Retina (tissue), 1 donor: ENCODE results near the gene WDR49.

Experiments
- DNase-seq: peaks from one replicate; pipeline ENCODE4 v3.0.0-alpha.2; 2016

Gene WDR49

DNA sequence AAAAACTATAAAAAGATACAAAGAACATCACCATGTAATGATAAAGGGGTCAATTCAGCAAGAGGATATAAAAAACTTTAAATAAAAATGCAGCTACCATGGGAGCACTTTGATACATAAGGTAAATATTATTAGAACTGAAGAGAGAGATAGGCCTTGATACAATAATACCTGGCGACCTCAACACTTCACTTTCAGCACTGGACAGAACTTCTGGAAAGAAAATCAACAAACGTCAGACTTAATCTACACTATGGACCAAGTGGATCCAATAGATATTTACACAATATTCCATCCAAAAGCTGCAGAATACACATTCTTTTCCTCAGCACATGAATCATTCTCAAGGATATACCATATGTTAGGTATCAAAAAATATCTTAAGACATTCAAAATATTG, 42.0 kb downstream of the WDR49 start:
- no peak for DNase-seq

DNA sequence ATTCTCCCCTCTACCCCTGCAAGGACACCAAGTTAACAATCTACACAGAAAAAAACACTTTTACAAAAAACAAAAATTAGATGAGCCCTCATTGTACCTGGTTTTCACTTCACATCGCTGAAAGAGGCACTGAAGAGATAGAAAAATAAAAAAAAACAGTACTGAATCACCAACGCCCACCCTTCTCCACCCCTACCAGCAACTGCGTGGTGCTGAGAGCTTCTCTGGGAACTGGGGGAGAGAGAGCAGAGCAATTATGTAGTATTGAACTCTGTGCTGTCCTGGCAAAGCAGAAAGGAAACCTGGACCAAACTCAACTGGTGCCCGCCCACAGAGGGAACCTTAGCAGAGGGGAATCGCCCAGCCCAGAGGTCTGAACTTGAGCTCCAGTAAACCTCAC, 44.6 kb downstream of the WDR49 start:
- DNase-seq = no peak

DNA sequence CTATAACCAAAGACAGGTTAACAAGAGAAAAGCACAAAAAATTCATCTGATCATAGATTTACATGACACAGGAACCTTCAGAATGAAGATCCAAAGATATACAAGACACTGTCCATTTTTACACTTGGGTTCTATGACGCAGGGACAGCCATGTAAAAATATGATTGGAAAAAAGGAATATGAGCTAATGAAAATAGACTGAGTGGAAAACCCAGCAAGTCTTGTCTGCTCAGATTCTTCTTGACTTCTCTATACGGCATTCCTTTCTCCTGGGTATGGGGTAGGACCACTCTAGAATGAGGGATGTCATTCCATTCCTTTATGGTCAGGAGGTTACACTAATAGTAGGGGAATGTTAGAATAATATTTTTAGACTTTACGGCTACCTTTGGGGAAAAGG, 46.9 kb downstream of the WDR49 start:
- no peak for DNase-seq

DNA sequence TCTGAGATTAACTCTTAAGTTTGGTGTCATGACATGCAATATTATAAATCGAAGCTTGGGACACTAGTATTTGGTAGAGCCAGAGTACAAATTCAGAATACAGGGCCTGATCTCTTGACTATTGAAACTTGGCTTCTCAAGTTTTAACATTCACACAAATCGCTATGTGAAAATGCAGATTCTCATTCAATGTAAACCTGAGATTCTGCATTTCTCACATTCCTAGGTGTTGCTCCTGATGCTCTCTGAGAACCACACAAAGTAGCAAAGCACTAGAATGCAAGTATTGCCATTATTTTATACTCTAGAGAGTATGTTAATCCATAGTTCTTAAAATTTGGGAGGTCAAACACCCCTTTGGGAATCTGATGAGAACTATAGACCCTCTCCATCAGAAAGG, 47.9 kb downstream of the WDR49 start:
- no peak for DNase-seq

DNA sequence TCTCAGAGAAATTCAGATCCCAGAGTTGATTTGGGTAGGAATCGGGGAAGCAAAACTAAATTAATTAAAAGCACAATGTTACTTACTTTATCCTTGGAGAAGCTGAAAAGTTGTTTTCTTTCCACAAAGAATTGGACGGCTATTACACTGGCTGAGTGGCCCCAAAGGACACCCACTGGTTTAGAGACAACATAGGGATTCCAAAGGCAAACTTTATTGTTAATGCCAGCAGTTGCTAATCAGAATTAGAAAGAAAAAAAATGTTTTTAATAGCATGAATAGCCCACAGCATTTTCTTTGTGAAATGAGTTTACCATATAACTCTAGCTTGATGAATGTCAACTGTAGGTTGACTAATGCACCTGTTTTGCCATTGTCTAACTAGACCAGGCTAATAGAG, 51.7 kb downstream of the WDR49 start:
- DNase-seq = no peak

DNA sequence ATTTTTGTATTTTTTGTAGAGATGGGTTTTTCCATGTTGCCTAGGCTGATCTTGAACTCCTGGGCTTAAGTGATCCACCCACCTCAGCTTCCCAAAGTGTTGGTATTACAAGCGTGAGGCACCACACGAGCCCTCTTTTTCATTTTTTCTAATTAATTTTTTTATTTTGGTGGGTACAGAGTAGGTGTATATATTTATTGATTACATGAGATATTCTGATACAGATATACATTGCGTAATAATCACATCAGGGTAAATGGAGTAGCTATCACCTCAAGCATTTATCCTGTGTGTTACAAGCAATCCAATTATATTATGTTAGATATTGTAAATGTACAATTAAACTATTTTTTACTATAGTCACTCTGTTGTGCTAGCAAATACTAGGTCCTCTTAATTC, 66.1 kb downstream of the WDR49 start:
- no peak for DNase-seq

DNA sequence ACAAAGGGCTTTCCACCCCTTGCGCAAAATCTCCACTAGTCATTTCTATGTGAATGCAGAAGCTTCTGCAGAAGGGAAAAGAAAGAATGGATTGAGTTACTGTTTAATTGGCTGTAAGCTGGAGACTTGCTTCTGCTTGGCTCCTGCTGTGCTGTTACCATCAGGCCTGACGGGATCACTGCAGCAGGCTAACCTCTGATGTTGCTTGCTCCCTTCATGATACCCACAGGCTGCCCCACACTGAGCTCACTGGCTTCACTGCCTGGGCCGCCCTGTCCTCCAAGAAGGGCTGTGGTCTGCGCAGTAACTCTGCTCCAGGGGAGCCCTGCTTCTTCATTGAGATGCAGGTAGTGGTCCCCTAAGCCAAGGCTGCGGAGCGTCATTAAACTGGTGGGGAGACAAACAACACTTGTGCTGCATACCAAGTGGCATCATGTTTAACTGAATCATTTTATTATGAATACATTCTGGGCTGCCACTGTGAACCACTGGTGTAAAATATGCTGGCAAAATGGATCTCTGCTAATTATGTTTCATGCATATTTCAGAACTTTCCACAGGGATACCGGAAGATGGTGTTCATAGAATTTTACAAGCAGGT, 78.6 kb downstream of the WDR49 start:
- peak; percentile 69 for DNase-seq

DNA sequence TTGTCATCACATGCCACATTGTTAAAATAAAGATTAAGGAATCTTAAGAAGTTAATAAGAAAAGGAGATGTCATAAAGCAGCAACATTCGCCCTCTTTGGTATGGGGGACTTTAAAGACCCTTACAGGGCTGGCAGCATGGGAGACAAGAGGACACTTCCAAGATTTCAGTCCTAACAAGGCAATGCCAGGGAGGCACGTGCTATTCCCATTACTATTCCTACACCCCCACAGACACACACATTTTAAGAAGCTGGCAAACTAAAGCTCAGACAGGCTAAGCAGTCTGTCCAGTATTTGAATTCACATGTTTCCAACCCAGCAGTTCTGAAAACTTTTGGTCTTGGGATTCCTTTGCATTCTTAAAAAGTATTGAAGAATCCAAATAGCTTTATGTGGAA, 80.8 kb downstream of the WDR49 start:
- DNase-seq = no peak

DNA sequence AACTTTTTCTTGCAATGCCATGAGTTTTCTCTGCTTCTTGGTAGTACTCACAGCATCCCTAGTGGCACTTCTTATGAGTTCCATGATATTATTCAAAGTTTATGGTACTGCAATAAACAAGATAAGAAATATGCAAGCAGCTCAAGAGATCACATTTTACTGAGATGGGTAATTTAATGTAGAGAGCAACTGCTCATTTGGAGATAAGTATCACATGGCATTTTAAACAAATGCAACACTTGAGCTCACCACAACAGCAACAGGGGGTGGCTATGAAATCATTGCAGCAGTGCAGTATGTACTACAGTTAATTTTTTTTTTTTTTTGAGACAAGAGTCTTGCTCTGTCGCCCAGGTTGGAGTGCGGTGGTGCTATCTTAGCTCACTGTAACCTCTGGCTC, 85.1 kb downstream of the WDR49 start:
- DNase-seq = no peak

DNA sequence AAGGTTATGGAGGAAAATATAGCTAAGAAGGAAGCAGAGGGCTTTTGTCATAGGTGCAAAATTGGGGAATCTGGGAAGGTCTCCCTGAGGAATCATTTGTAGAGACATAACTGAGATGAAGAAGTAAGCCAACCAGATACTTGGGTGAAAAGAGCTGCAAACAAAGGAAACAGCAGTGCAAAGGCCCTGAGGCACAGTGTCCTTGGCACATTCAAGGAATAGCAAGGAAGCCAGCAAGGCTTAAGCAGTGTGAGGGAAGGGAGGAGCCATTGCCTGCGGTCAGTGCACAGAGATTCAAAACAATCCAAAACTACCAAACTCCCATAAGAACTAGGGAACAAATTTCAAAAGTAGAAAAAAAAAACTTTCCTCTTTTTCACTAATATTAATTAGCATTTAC, 88.3 kb downstream of the WDR49 start:
- no peak for DNase-seq

DNA sequence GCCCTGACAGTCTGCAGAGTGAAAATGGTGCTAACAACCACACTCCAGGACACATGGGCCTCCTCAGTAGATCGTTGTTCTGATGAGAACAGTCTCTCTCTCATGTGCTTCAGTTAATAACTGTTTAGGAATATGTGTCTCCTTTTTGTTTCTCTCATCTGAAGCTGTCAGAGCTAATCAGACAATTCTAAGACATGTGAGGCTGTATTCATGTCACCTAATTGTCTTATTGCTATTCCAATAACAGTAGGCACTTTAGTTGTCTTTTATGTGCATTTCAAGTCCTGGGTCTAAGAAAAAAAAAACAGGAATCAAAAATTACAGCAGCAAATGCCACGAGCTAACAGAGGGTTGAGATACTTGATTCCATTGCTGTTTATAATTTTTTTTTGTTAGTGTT, 89.1 kb downstream of the WDR49 start:
- DNase-seq = no peak

DNA sequence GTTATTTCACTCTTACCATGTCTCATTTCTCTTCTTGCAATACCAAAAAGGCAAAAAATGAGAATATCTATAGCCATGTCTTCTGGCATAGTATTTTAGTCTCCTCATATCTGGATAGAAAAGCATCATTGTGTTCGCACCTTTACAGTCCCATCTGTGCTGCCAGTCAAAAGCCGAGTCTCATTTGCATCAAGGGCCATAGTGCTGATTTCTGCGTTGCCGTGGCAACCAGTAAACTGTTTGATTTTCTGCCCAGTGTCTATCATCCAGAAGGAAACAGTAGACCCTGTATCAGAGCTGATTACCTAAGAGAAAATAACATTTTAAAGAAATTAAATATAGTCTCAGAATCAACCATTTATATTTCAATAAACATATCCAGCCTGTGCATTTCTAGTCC, 93.8 kb downstream of the WDR49 start:
- peak; percentile 12 for DNase-seq

DNA sequence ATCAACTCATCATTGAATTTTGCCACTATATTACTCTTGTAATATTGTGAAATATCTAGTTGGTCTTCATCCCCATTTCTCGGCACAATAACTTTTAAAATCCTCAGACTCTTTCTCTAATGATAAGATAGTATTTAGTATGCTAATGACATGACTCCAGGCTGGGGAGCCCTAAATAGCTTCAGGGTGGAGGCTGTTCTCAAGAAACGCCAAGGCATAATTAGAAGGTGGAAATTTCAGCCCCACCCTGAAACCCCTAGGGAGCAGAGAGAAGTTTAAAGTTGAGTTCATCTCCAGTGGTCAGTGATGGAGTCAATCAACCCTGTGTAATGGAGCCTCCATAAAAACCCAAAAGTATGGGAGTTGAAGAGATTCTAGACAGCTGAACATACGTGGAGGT, 98.8 kb downstream of the WDR49 start:
- no peak for DNase-seq

DNA sequence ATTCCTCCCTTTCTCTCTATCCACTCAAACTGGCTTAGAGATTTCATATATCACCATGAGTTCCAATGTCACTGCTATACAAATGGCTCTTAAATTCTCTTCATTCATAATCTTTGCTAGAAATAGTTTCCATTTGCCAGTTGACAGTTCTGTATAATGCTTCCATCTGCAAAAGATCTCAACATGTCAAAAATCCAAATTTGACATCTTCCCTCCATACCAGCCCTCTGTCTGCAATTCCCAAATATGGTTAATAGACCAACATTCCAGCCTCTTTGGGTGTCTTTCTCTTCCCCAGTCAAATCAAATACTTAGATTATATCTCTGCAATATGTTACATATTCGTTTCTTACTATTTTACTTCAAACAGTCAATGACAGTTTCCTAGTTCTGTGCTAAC, 115.7 kb downstream of the WDR49 start:
- no peak for DNase-seq

DNA sequence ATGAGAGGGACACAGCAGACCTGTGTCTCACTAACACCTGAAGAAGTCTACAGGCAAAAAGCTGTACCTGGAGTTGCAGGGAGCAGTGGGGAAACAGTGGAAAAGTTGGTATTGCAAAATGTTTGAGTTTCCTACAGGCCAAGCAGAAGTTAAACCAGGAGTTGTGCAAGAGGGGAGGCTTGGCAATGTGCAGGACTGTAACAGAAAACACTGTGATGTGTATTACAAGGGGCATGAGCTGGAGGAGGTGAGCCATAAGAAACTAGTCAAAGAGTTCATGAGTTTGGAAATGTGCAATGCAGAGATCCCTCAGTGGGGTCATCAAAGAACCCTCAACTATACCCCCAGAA, 132.8 kb downstream of the WDR49 start:
- no peak for DNase-seq

DNA sequence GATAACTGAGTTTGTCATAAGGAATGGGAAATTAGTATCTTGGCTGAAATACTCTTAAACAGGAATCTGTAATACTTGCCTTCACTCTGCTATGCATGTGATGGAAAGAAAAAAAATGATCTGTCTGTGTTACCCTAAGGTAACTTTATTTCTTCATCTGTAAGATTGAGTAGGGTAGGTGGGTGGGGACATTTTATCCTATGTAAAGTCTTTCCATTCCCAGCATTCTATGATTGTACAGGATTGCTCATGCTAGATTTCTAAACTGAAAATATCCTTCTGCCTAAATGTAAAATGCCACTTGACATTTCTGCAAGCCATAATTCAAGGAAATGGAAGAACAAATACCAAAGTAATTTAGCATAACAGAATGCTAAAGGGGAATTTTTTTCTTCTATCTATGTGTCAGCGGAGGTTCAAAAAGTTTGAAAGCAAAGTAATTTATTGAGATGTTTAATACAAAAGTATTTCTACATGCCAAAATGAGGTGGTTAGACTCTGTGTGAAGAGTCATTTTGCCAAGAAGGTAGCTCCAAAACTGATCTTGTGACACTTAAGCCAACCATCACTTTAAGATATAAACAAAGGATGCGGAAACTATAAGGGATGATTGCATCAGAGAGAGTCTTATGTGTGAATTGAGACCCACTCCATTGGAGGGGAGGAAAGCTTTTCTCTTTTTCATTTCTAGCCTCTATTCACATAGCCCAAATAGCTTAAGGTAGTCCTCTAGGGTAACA, 133.3 kb downstream of the WDR49 start:
- DNase-seq = no peak

DNA sequence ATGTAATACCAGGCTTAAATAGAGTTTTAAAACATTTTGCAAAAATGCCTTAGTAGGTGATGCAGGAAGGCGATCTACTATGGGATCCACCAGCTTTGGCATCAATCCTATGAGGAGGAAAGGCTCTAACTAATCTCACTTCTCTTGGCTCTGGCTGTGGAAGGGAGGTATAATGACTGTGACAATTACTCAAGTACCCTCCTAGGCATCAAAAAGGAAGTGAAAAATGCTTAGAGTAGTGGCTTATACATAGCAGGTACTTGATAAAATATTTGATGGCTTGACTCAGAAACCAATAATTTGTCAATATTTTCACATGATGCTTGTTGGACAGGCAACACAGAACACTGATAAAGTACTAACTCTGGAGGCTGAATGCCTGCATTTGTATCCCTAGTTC, 145.8 kb downstream of the WDR49 start:
- no peak for DNase-seq

DNA sequence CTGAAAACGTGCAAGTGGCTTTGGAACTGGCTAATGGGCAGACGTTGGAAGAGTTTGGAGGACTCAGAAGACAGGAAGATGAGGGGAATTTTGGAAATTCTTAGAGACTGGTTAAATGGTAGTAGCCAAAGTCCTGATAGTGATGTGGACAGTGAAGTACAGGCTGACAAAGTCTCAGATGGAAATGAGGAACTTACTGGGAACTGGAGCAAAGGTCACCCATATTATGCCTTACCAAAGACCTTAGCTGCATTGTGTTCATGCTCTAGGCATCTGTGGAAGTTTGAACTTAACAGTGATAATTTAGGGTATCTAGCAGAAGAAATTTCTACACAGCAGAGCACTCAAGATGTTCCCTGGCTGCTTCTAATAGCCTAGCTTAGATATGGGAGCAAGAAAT, 151.3 kb downstream of the WDR49 start:
- no peak for DNase-seq

DNA sequence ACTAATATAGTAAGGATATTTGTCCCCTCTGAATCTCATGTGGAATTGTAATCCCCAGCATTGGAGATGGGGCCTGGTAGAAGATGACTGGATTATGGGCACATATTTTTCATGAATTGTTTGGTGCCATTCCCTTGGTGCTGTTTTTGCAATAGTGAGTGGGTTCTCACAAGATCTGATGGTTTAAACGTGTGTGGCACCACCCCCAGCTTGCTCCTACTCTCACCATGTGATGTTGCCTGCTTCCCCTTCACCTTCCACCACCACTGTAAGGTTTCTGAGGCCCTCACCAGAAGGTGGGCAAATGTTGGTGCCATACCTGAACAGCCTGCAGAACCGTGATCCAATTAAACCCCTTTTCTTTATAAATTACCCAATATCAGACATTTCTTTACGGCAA, 151.8 kb downstream of the WDR49 start:
- no peak for DNase-seq

DNA sequence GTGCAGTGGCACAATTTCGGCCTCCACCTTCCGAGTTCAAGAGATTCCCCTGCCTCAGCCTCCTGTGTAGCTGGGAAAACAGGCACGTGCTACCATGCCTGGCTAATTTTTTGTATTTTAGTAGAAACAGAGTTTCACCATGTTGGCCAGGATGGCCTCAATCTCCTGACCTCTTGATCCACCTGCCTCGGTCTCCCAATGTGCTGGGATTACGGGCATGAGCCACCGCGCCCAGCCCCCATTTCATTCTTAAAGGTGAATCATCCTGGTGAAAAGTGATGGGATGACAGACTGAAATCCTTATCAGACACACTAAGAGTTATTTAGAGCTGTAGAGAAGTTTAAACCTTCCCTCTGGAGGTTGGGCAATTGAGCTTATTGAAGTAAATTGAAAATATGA, 155.8 kb downstream of the WDR49 start:
- DNase-seq = no peak

DNA sequence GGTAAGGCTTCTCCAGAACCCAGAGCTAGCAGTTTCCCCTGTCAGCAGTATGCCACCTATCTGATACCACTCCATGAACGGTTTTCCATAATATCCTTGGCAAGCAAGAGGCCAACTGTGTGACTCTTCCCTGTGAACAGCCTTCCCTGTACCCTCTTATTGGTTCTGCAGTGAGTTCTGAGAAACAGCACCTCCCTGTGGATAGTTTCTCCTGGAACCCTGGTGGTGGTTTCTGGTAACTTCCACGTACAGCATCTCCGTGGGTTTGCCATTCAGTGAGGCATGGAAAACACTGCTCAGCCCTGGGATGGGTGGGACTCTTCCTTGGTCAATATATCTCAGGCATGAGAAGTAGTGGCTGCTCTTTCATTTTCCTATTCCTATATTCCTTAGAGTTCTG, 160.5 kb downstream of the WDR49 start:
- no peak for DNase-seq

DNA sequence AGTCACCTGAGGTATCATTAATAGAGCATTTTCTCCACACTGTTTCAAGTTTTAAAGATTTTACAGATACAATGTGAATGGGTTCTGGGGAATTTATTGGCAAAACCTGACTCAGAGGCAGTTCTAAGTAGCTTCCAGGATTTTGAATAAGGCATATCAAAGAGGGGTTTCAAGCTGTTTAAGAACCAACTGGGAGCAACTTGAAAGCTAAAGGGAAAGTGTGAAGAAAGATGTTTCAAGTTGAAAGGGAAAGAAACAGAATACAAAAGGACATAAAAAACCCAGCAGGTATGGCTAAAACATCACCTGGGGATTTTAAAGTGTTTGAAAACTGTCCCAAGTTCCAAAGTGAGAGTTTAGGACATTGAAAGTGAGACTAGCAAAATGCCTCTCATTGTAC, 162.1 kb downstream of the WDR49 start:
- no peak for DNase-seq

DNA sequence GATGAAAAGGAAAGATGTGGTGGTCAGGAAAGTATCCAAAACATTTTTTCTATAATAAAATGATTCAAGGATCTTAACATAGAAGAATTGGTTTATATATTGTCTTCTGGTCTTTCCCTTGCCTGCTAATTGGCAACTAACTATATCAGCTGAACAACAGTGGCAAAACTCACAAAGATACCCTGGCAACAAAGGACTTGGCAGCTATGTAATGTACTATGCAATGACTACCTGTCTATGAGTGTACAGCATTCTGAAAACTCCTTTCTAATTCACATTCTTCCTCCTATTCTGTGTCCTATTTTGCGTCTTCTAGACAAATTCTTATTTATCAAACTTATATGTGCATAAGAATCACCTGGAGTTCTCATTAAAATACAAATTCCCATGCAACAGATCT, 164.2 kb downstream of the WDR49 start:
- no peak for DNase-seq

DNA sequence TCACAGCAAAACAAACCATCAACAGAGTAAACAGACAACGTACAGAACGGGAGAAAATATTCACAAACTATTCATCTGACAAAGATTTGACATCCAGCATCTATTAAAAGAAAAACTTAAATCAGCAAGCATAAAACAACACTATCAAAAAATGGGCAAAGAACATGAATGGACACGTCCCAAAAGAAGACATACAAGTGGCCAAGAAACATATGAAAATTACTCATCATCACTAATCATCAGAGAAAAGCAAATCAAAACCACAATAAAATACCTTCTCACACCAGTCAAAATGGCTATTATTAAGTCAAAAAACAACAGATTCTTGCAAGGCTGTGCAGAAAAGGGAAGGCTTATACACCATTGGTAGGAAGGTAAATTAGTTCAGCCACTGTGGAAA, 166.2 kb downstream of the WDR49 start:
- DNase-seq = no peak

DNA sequence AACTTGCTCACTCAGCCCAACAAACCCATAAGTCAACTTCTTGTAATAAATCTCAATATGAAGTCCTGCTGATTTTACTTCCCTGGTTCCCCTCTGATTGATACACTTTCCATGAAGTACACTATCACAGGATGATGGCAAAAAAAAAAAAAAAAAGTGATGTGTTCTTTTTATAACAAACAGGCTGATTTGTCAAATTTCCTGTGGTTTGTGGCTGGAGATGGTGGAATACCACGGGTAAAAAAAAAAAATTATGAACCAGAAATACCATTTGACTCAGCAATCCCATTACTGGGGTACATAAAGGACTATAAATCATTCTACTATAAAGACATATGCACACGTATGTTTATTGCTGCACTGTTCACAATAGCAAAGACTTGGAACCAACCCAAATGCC, 169.2 kb downstream of the WDR49 start:
- DNase-seq = no peak
